DOHH2 (cell line): Measurements from ENCODE around the gene RAB22A.

Experiments
- H3F3A ChIP-seq: fragments of 200-600 bp; sonication (generic), shearing (Covaris generic); 2 replicates; pipeline ENCODE4 v1.6.0; 2016; ENCODE audit warnings: antibody characterized with exemption, mild to moderate bottlenecking; ENCODE audit not compliant: control insufficient read depth, insufficient read depth
- H3K27ac ChIP-seq: fragments of 200-600 bp; sonication (generic); 2 replicates; pipeline ENCODE4 v1.5.1; 2014; ENCODE audit warnings: low read depth, mild to moderate bottlenecking, low read length, moderate library complexity
- H3K27me3 ChIP-seq: fragments of 200-600 bp; sonication (generic); 2 replicates; pipeline ENCODE4 v1.6.1; 2014; ENCODE audit warnings: mild to moderate bottlenecking, low read length, mixed read lengths; ENCODE audit not compliant: control insufficient read depth
- H3K36me3 ChIP-seq: fragments of 200-600 bp; sonication (generic); 2 replicates; pipeline ENCODE4 v1.6.1; 2014; ENCODE audit warnings: mild to moderate bottlenecking, low read length, moderate library complexity, mixed read lengths; ENCODE audit not compliant: control insufficient read depth
- H3K4me1 ChIP-seq: fragments of 200-600 bp; sonication (generic); 2 replicates; pipeline ENCODE4 v1.6.1; 2014; ENCODE audit warnings: mild to moderate bottlenecking, low read length, mixed read lengths; ENCODE audit not compliant: control insufficient read depth
- H3K4me2 ChIP-seq: fragments of 200-600 bp; sonication (generic); 2 replicates; pipeline ENCODE4 v1.6.0; 2014; ENCODE audit warnings: mild to moderate bottlenecking, low read length, moderate library complexity
- H3K4me3 ChIP-seq: fragments of 200-600 bp; sonication (generic); 2 replicates; pipeline ENCODE4 v1.5.1; 2014; ENCODE audit warnings: mild to moderate bottlenecking, low read length, mixed read lengths
- H3K79me2 ChIP-seq: fragments of 200-600 bp; sonication (generic); 2 replicates; pipeline ENCODE4 v1.6.1; 2014; ENCODE audit warnings: mild to moderate bottlenecking, low read length, mixed read lengths; ENCODE audit not compliant: control insufficient read depth
- H3K9me2 ChIP-seq: fragments of 200-600 bp; sonication (generic); replicated peaks from 2 replicates; pipeline ENCODE4 v1.6.1; 2014; ENCODE audit warnings: mild to moderate bottlenecking, low read length, mixed read lengths; ENCODE audit not compliant: control insufficient read depth
- H3K9me3 ChIP-seq: fragments of 200-600 bp; sonication (generic); 2 replicates; pipeline ENCODE4 v1.6.1; 2014; ENCODE audit warnings: antibody characterized with exemption, low read length, mixed read lengths; ENCODE audit not compliant: control insufficient read depth, insufficient read depth
- H4K20me1 ChIP-seq: fragments of 200-600 bp; sonication (generic); 2 replicates; pipeline ENCODE4 v1.6.0; 2014; ENCODE audit warnings: low read depth, mild to moderate bottlenecking, antibody characterized with exemption, low read length, moderate library complexity; ENCODE audit not compliant: control insufficient read depth, insufficient read depth
- CTCF ChIP-seq: fragments of 200-600 bp; sonication (generic); IDR thresholded peaks from one replicate; pipeline ENCODE4 v1.5.1; 2014; ENCODE audit warnings: antibody characterized with exemption, mild to moderate bottlenecking, low read depth, low read length; ENCODE audit not compliant: poor library complexity, severe bottlenecking
- EZH2phosphoT487 ChIP-seq: fragments of 200-600 bp; sonication (generic); IDR thresholded peaks from 2 replicates; pipeline ENCODE4 v1.6.1; 2017; ENCODE audit warnings: borderline replicate concordance, mild to moderate bottlenecking, antibody characterized with exemption, low read length, moderate library complexity, mixed read lengths

Gene RAB22A

DNA sequence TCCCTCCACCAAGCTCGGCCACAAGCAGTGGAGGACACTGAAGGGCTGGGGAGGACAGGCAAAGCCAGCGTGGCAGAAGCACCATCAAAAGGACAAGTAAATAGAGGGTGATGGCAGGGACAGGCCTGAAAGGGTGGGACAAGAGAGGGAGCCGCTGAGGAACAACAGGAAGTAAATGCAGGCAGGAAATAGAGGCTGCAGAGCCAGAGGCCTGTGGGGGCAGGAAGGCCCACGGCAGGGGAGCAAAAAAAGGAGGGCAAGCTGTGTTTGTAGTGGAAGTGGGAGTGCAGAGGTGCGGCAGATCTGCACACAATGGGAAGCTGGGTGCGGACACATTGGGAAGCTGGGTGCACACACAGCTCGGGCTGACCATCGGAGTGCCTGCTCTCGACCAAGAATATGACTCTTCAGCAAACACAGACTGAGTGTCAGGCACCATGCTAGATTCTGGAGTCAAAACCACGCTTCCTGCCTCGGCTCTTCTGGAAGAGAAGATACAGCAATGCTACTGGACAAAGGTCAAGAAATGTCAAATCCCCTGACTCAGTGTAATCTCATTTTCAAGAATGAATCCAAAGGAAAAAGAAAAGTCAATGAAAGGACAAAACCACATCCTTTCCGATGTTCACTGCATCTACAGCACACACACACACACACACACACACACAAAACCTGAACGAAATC, 40.4 kb upstream of the RAB22A start:
- Histone ChIP-seq H3K79me2 (no peaks in the 10 kb centered on the region), H4K20me1 (no peaks in the 10 kb centered on the region), H3K36me3 (no peaks in the 10 kb centered on the region), H3K9me3 (no peaks in the 10 kb centered on the region), H3K27ac (no peak overlapping the region), H3K4me2 (no peak overlapping the region), H3K27me3 (no peaks in the 10 kb centered on the region), H3F3A (no peaks in the 10 kb centered on the region), H3K4me1 (peaks cover 5% of the 10 kb centered on the region; the same call in 1 of the 2 replicates), H3K9me2 (no peaks in the 10 kb centered on the region), H3K4me3 (no peak overlapping the region)
- TF ChIP-seq EZH2phosphoT487: no peak
- no peak for TF ChIP-seq CTCF

- no peak overlapping the region for H3K4me3 ChIP-seq
- no peak overlapping the region for H3K4me2 ChIP-seq
- H3K9me2 ChIP-seq: no peaks in the 10 kb centered on the region
Observed at GRCh38 chr20:58271606-58272351, 37.7 kb upstream of the RAB22A start.

DNA sequence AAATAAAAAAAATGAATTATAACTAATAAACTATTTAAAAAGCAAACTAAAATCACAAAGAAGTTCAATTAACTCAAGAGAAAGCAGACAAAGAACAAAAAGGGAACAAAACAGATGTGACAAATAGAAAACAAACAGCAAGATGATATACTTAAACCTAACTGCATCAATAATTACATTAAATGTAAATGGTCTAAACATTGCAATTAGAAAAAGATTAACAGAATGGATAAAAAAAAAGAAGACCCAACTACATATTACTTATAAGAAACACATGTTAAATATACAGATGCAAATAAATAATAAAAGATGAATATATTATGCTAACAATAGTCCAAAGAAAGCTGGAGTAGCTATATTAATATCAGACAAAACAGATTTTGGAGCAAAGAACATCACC, 35.1 kb upstream of the RAB22A start:
- TF ChIP-seq CTCF (no peak), EZH2phosphoT487 (no peak)
- H3K9me3 ChIP-seq: no peaks in the 10 kb centered on the region
- H3K9me2 ChIP-seq: no peaks in the 10 kb centered on the region
- H3K4me3 ChIP-seq: no peak overlapping the region
- no peaks in the 10 kb centered on the region for H3K36me3 ChIP-seq
- no peaks in the 10 kb centered on the region for H3F3A ChIP-seq
- no peak overlapping the region for H3K27ac ChIP-seq
- H4K20me1 ChIP-seq: no peaks in the 10 kb centered on the region
- H3K4me1 ChIP-seq: no peaks in the 10 kb centered on the region
- H3K79me2 ChIP-seq: no peaks in the 10 kb centered on the region
- H3K27me3 ChIP-seq: no peaks in the 10 kb centered on the region
- no peak overlapping the region for H3K4me2 ChIP-seq

More at GRCh38 chr20:58271606-58272351, 37.7 kb upstream of the RAB22A start:
- H3K27ac ChIP-seq: no peak overlapping the region
- H3K9me3 ChIP-seq: no peaks in the 10 kb centered on the region
- TF ChIP-seq CTCF (no peak), EZH2phosphoT487 (no peak)
- H3K4me1 ChIP-seq: peaks cover 5% of the 10 kb centered on the region; the same call in 1 of the 2 replicates
- H3F3A ChIP-seq: no peaks in the 10 kb centered on the region
- H3K79me2 ChIP-seq: no peaks in the 10 kb centered on the region
- no peaks in the 10 kb centered on the region for H4K20me1 ChIP-seq
- H3K36me3 ChIP-seq: no peaks in the 10 kb centered on the region
- no peaks in the 10 kb centered on the region for H3K27me3 ChIP-seq
